OCI-LY3 (cell line): ENCODE data around the gene FOXN4.
"Not testable (repeated sequence)": the region's sequence is repeated elsewhere in the genome, so short reads cannot be mapped to it uniquely, and the experiment has no call there.

Source experiments
- H2AFZ ChIP-seq: fragments of 200-600, 300-600 bp; shearing (Covaris generic); 2 replicates; pipeline ENCODE4 v1.6.0; 2014; ENCODE audit warnings: antibody characterized with exemption, low read depth, low read length
- H3K27ac ChIP-seq: fragments of 200-600, 300-600 bp; sonication (generic); 2 replicates; pipeline ENCODE4 v1.5.1; 2014; ENCODE audit warnings: mild to moderate bottlenecking, low read length, moderate library complexity, mixed read lengths
- H3K27me3 ChIP-seq: fragments of 200-600, 300-600 bp; sonication (generic); 2 replicates; pipeline ENCODE4 v1.6.1; 2014; ENCODE audit warnings: low read depth, low read length, mixed read lengths
- H3K36me3 ChIP-seq: fragments of 200-600, 300-600 bp; sonication (generic); replicated peaks from 2 replicates; pipeline ENCODE3; 2014; ENCODE audit warnings: low read depth, low read length, mixed read lengths
- H3K4me1 ChIP-seq: fragments of 300-600, 200-600 bp; sonication (generic); 2 replicates; pipeline ENCODE4 v1.6.1; 2014; ENCODE audit warnings: low read length, mixed read lengths
- H3K4me2 ChIP-seq: fragments of 200-600, 300-600 bp; sonication (generic); 2 replicates; pipeline ENCODE4 v1.6.1; 2014; ENCODE audit warnings: low read length, mixed read lengths
- H3K4me3 ChIP-seq: fragments of 300-600, 200-600 bp; sonication (generic); 2 replicates; pipeline ENCODE4 v1.5.1; 2014; ENCODE audit warnings: antibody characterized with exemption, mild to moderate bottlenecking, low read length, moderate library complexity
- H3K79me2 ChIP-seq: fragments of 300-600, 200-600 bp; shearing (Covaris generic); 2 replicates; pipeline ENCODE4 v1.6.1; 2014; ENCODE audit warnings: mild to moderate bottlenecking, low read length, mixed read lengths
- H3K9ac ChIP-seq: fragments of 300-600, 200-600 bp; shearing (Covaris generic); 2 replicates; pipeline ENCODE4 v1.6.0; 2014; ENCODE audit warnings: mild to moderate bottlenecking, low read length, moderate library complexity
- H3K9me3 ChIP-seq: fragments of 200-600, 300-600 bp; shearing (Covaris generic); 2 replicates; pipeline ENCODE4 v1.6.1; 2014; ENCODE audit warnings: low read length, mixed read lengths; ENCODE audit not compliant: insufficient read depth
- H4K20me1 ChIP-seq: fragments of 200-600, 300-600 bp; sonication (generic); 2 replicates; pipeline ENCODE4 v1.6.1; 2016; ENCODE audit warnings: low read length, mixed read lengths; ENCODE audit not compliant: insufficient read depth
- CTCF ChIP-seq: fragments of 200-600, 300-600 bp; sonication (generic); IDR thresholded peaks from 2 replicates; pipeline ENCODE4 v1.5.1; 2014; ENCODE audit warnings: antibody characterized with exemption, low read length, low read depth
- EZH2phosphoT487 ChIP-seq: fragments of 200-600 bp; shearing (Covaris generic); IDR thresholded peaks from 2 replicates; pipeline ENCODE4 v1.6.1; 2018; ENCODE audit warnings: antibody characterized with exemption, mixed run types, low read depth

Gene FOXN4

GRCh38 chr12:109330282-109331230 lies 21.5 kb upstream of the FOXN4 start:
- H3K4me3 ChIP-seq, result no peak overlapping the region
- H2AFZ ChIP-seq, result no peak overlapping the region
- no peak for TF ChIP-seq CTCF
- TF ChIP-seq EZH2phosphoT487, result no peak
- no peak overlapping the region for H3K4me2 ChIP-seq
- H3K79me2 ChIP-seq, result no peaks in the 10 kb centered on the region
- H3K9me3 ChIP-seq, result no peaks in the 10 kb centered on the region
- H3K27me3 ChIP-seq, result peaks cover 11% of the 10 kb centered on the region; the same call in 1 of the 2 replicates
- H4K20me1 ChIP-seq, result no peaks in the 10 kb centered on the region
- H3K9ac ChIP-seq, result no peak overlapping the region
- no peaks in the 10 kb centered on the region for H3K36me3 ChIP-seq
- H3K27ac ChIP-seq, result no peak overlapping the region
- H3K4me1 ChIP-seq, result no peaks in the 10 kb centered on the region

GRCh38 chr12:109329686-109330085 lies 20.6 kb upstream of the FOXN4 start:
- H3K9ac ChIP-seq, result no peak overlapping the region
- H2AFZ ChIP-seq, result no peak overlapping the region
- no peaks in the 10 kb centered on the region for H3K9me3 ChIP-seq
- no peaks in the 10 kb centered on the region for H3K79me2 ChIP-seq
- no peak overlapping the region for H3K4me2 ChIP-seq
- H3K27ac ChIP-seq, result no peak overlapping the region
- TF ChIP-seq CTCF (no peak), EZH2phosphoT487 (no peak)
- H3K27me3 ChIP-seq, result peaks cover 11% of the 10 kb centered on the region; the same call in 1 of the 2 replicates
- no peak overlapping the region for H3K4me3 ChIP-seq
- no peaks in the 10 kb centered on the region for H3K4me1 ChIP-seq
- H3K36me3 ChIP-seq, result no peaks in the 10 kb centered on the region
- H4K20me1 ChIP-seq, result no peaks in the 10 kb centered on the region

GRCh38 chr12:109329003-109329402 lies 19.9 kb upstream of the FOXN4 start:
- Histone ChIP-seq H3K27me3 (peaks cover 11% of the 10 kb centered on the region; the same call in 1 of the 2 replicates), H4K20me1 (no peaks in the 10 kb centered on the region), H2AFZ (no peak overlapping the region), H3K9me3 (no peaks in the 10 kb centered on the region), H3K9ac (no peak overlapping the region), H3K4me3 (no peak overlapping the region), H3K36me3 (no peaks in the 10 kb centered on the region), H3K79me2 (no peaks in the 10 kb centered on the region), H3K4me1 (no peaks in the 10 kb centered on the region), H3K27ac (no peak overlapping the region), H3K4me2 (no peak overlapping the region)
- TF ChIP-seq CTCF (no peak), EZH2phosphoT487 (no peak)

GRCh38 chr12:109321294-109321693 lies 12.2 kb upstream of the FOXN4 start:
- H3K27ac ChIP-seq, H3K36me3 ChIP-seq, H3K4me1 ChIP-seq: not testable (repeated sequence)

More at GRCh38 chr12:109321294-109321693, 12.2 kb upstream of the FOXN4 start:
- not testable (repeated sequence) for H3K9me3 ChIP-seq, H3K9ac ChIP-seq, H3K79me2 ChIP-seq, H3K4me2 ChIP-seq, H3K4me3 ChIP-seq, H4K20me1 ChIP-seq, H2AFZ ChIP-seq
- H3K27me3 ChIP-seq, result peaks cover 42% of the 10 kb centered on the region; the same call in 1 of the 2 replicates
